GM18508 (cell line): ENCODE measurements around the gene SH2D3A.

Experiments used
- ATAC-seq: cut with Tn5 transposase; IDR thresholded peaks from one replicate; pipeline ENCODE4 v1.9.1; 2021; ENCODE audit warnings: moderate number of reproducible peaks; ENCODE audit not compliant: insufficient read depth, unreplicated experiment

SH2D3A gene

GRCh38 chr19:6724631-6725492 is 42.4 kb downstream of the SH2D3A start:
- ATAC-seq: no peak

DNA sequence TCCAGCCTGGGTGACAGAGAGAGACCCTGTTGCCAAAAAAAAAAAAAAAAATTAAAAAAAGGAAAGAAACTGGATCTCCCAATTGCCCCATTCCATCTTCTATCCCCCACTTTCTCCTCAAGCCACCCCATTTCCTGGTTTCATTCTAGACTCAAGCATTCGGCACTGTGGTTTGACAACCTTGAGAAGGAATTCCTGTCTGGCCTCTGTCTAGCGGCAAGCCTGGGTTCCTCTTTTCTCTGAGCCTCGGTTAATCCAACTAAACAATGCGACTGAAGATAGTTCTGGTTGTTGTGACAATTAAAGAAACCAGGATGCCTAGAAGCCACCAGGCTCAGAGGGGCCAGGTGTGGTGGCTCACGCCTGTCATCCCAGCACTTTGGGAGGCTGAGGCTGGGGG is 43.5 kb downstream of the SH2D3A start:
- no peak for ATAC-seq

DNA sequence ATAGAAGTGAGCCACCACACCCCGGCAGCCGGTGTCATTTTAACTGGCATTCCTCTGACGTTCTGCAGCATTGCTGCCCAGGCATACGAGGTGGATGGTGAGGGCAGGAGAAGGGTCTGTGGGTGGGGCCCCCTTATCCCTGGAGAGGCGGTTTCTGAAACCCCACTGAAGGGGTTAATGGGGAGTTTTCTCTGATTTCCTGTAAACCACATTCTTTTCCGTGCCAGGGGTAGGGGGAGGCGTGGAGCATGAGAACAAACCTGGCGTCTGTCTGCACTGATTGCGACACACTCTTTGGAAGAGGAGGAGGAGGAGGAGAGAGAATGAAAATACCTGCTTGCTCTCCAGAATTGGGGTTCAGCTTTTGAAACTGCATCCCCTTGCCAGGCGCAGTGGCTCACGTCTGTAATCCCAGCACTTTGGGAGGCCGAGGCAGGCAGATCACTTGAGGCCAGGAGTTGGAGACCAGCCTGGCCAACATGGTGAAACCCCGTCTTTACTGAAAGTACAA is 44.1 kb downstream of the SH2D3A start:
- no peak for ATAC-seq

- no peak for ATAC-seq
Observed at GRCh38 chr19:6721773-6722172, 45.5 kb downstream of the SH2D3A start.

GRCh38 chr19:6721138-6721474 is 46.1 kb downstream of the SH2D3A start:
- no peak for ATAC-seq

- no peak for ATAC-seq
Observed at GRCh38 chr19:6720369-6721137, 46.7 kb downstream of the SH2D3A start, which contains the start of gene C3. Gene C3, minus strand, starts transcription at chr19:6720650. Its CDS starts 61 bp downstream, at chr19:6720589.

GRCh38 chr19:6719992-6720368 is 47.3 kb downstream of the SH2D3A start:
- ATAC-seq: no peak

- ATAC-seq: no peak
Observed at GRCh38 chr19:6719540-6719861, 47.7 kb downstream of the SH2D3A start.

- no peak for ATAC-seq
Observed at GRCh38 chr19:6718741-6719539, 48.3 kb downstream of the SH2D3A start.

DNA sequence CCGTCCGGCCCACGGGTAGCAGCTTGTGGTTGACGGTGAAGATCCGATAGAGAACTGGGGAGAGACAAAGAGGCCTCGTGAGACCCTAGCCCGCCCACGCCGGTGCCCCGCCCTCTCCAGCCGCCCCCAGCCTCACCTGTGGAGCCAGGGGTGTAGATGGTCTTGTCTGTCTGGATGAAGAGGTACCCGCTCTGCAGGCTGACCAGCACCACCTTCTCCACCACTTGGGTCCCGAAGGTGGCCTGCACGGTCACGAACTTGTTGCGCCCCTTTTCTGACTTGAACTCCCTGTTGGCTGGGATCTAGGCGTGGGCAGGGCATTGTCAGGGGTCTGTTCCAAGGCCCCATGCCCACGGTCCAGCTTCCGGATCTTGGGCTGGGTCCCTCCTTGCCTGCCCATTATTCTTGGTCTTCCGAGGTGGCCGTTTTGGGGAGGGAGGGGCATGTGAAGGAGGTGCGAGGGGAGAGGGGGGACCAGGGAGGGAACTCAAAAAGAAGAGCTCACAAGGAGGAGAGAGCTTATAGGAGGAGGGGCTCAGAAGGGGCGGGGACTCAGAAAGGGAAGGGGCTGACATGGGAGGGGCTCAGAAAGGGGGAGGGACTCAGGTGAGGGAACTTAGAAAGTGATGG is 49.0 kb downstream of the SH2D3A start:
- no peak for ATAC-seq

- no peak for ATAC-seq
Observed at GRCh38 chr19:6717441-6717971, 49.7 kb downstream of the SH2D3A start.

DNA sequence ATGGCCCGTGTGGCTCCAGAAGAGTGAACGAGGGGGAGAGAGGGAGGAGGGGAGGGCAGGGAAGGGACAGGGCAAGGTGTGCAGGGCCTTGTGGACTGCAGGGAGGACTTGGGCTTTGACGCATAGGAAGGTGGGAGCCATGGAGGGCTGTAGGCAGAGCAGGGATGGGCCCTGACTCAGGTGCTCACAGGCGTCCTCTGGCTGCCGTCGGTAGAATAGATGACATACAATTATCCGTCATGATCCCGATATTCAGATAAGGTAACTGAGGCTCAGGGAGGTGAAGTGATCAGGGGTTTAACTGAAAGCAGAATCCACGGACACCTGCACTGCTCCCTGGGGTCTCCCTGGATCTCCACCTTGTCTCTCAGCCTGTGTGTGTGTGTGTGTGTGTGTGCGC is 50.2 kb downstream of the SH2D3A start:
- ATAC-seq: no peak

GRCh38 chr19:6716610-6716970 is 50.6 kb downstream of the SH2D3A start:
- no peak for ATAC-seq

GRCh38 chr19:6714749-6715555 is 52.3 kb downstream of the SH2D3A start:
- ATAC-seq: no peak

DNA sequence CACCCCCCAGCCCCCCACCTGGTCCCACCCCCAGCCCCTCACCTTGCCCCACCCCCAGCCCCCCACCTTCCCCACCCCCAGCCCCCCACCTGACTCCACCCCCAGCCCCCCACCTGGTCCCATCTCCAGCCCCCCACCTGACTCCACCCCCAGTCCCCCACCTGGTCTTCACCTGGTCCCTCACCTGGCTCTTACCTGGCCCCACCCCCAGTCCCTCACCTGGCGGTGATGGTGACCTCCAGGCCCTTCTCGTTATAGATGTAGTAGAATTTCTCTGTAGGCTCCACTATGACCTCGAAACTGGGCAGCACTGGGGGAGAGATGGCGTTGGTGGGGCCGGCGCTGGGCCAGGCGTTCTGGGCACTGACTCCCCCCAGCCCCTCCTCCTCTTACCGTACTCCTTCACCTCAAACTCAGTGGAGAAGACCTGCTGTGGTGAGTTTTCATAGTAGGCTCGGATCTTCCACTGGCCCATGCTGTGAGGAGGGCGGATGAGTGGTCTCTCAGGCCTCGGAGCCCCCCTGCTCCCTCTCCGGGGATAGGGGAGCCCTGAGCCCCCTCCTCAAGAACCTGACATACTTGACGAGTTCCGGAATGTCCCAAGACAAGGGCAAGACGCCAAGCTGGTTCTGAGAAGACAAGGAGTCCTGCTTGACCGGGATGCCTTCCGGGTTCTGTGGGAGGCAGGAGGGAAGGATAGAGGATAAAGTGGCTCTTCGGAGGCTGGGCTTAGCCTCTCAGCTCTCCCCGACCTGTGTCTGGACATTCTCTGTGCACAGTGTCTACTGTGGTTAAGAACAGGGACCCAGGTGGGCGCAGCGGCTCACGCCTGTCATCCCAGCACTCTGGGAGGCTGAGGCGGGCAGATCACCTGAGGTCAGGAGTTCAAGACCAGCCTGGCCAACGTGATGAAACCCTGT is 53.2 kb downstream of the SH2D3A start:
- ATAC-seq: no peak

DNA sequence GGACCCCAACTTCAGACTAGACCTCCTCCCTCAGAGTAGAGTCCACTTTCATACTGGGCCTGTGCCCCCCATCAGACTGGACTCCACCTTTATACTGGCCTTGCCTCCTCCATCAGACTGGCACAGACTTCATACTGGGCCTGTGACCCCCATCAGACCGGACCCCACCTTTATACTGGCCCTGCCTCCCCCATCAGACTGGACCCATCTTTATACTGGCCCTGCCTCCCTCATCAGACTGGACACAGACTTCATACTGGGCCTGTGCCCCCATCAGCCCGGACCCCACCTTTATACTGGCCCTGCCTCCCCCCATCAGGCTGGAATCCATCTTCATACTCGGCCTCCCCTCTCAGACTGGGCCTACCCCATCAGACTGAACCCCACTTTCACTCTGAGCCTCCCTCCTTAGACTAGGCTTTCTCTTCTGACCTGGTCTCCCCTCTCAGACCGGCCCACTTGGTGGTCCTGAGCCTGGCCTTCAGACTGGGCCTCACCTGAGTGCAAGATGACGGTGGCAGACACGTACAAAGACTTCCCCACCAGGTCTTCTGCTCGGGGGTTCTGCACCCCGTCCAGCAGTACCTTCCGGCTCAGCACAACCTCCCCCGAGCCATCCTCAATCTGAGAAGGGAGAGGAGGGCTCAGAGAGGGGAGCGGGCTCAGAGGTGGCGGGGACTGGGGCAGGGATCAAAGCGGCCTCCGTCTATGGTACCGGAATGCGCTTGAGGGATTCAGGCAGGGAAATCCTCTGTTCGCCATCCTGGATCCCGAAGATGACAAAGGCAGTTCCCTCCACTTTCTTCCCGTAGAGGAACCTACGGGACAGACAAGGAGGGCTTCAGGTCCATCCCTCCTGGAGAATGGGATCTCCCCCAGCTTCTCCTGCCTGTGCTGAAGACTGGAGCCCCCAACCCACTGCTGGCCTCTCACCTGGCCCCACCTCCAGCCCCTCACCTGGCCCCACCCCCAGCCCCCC is 54.3 kb downstream of the SH2D3A start:
- ATAC-seq: no peak

DNA sequence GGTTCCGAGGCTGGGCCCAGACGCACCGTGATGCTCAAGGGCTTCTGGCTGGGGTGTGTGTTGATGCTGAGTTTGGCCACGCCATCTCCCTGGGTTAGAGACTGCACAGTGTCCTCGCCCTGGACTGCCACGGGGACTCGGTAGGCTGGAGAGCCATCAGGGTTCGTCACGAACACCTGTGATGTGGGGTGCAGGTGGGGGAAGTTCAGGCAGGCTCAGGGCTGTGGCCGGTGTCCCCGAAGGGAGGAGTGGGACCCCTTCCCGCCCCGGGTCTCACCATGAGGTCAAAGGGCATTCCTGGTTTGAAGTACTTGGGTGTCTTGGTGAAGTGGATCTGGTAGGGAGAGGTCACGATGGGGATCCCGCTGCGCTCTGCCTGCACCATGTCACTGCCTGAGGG is 55.0 kb downstream of the SH2D3A start:
- no peak for ATAC-seq
